GM12878 (cell line): ENCODE results near the gene CHMP1A. TPM values are rescaled to one million over a fixed set of nuclear protein-coding genes. Genes with fewer than 3 reads are reported as not detected.
A peak's percentile ranks its signal among the peaks of the same experiment; 100 is the strongest.

Experiments
- ATAC-seq: fragments of 200-7000 bp; cut with Tn5 transposase; 3 replicates; pipeline ENCODE4 v1.9.1; 2020; ENCODE audit warnings: mild to moderate bottlenecking, moderate library complexity
- Bru-seq: library from RNA; stranded (reverse); fragments of 400-500 nt; gene quantifications from one replicate; lab custom pipeline; 2021; lab: Mats Ljungman, UMichigan
- BruChase-seq, 2 experiments: library from RNA; stranded (reverse); fragments of 400-500 nt; gene quantifications; one replicate each; lab custom pipeline; 2021; lab: Mats Ljungman, UMichigan
- BruUV-seq: library from RNA; stranded (reverse); fragments of 400-500 nt; replicated peaks from 2 replicates; lab custom pipeline; 2021; lab: Mats Ljungman, UMichigan
- CTCF ChIA-PET: fragments of 300-600 bp; sonication (Branson Sonifier 250); formaldehyde crosslinking; extraction: SDS; loops from one replicate; lab custom pipeline; 2021; ENCODE audit warnings: inconsistent platforms; lab: Yijun Ruan, JAX
- POLR2A ChIA-PET: fragments of 350-600 bp; formaldehyde crosslinking; extraction: SDS; loops from one replicate; lab custom pipeline; 2021; ENCODE audit warnings: inconsistent platforms; lab: Charles Lee
- RAD21 ChIA-PET: fragments of 300-600 bp; sonication (Branson Sonifier 250); formaldehyde crosslinking; loops from one replicate; lab custom pipeline; 2023; ENCODE audit warnings: antibody characterized with exemption; ENCODE audit not compliant: unreplicated experiment; lab: Charles Lee
- SMC1A ChIA-PET: fragments of 300-600 bp; sonication (Branson Sonifier 250); formaldehyde crosslinking; loops from one replicate; lab custom pipeline; 2023; ENCODE audit not compliant: unreplicated experiment, uncharacterized antibody; lab: Charles Lee
- DNase-seq: peaks from one replicate; pipeline ENCODE4 v3.0.0-alpha.2; 2011; ENCODE audit warnings: low read depth, low spot score
- FAIRE-seq: peaks from 3 replicates; lab custom pipeline; 2011; peaks lifted over from hg19 to GRCh38; lab: Jason Lieb, UNC
- H2AFZ ChIP-seq: 2 replicates; pipeline ENCODE4 v1.6.0; 2011; ENCODE audit warnings: low read depth, low read length, control low read depth; ENCODE audit not compliant: control insufficient read depth
- H3K27ac ChIP-seq: 2 replicates; pipeline ENCODE4 v1.5.1; 2011; ENCODE audit warnings: control low read depth; ENCODE audit not compliant: control insufficient read depth, insufficient read depth
- H3K27me3 ChIP-seq, 2 experiments: replicated peaks in 1 of 2; 2 replicates each; pipeline versions ENCODE4 v1.6.0 to v1.6.1; 2011; ENCODE audit warnings: low read length in 1 of 2; ENCODE audit not compliant: control insufficient read depth in 2 of 2, insufficient read depth in 2 of 2
- H3K36me3 ChIP-seq, 2 experiments: 2 replicates each; pipeline ENCODE4 v1.5.1; 2011; ENCODE audit warnings: low read length in 1 of 2; ENCODE audit not compliant: control insufficient read depth in 2 of 2, insufficient read depth in 2 of 2
- H3K4me1 ChIP-seq: 2 replicates; pipeline ENCODE4 v1.6.1; 2011; ENCODE audit warnings: mild to moderate bottlenecking, low read length, moderate library complexity, mixed read lengths; ENCODE audit not compliant: control insufficient read depth, insufficient read depth
- H3K4me2 ChIP-seq: 2 replicates; pipeline ENCODE4 v1.6.0; 2011; ENCODE audit warnings: control low read depth; ENCODE audit not compliant: control insufficient read depth, insufficient read depth
- H3K4me3 ChIP-seq: fragments of 200-600 bp; sonication (generic); 2 replicates; pipeline ENCODE4 v1.5.1; 2016
- H3K79me2 ChIP-seq: 2 replicates; pipeline ENCODE4 v1.6.0; 2011; ENCODE audit warnings: low read length; ENCODE audit not compliant: control insufficient read depth, insufficient read depth
- H3K9ac ChIP-seq: 2 replicates; pipeline ENCODE4 v1.8.0; 2011; ENCODE audit warnings: low read length, control low read depth, mixed read lengths; ENCODE audit not compliant: control insufficient read depth, insufficient read depth
- H3K9me3 ChIP-seq: replicated peaks from 3 replicates; pipeline ENCODE4 v1.5.1; 2011; ENCODE audit warnings: mild to moderate bottlenecking, low read length; ENCODE audit not compliant: control insufficient read depth, insufficient read depth
- H4K20me1 ChIP-seq: 2 replicates; pipeline ENCODE4 v1.6.0; 2011; ENCODE audit not compliant: control insufficient read depth, insufficient read depth
- E2F4 ChIP-seq: IDR thresholded peaks from 2 replicates; pipeline ENCODE4 v1.6.1; 2012; ENCODE audit warnings: low read depth, low read length, improper control_type of control experiment
- ELK1 ChIP-seq: IDR thresholded peaks from 2 replicates; pipeline ENCODE4 v1.6.1; 2012; ENCODE audit warnings: low read depth, low read length, improper control_type of control experiment
- ESRRA ChIP-seq: IDR thresholded peaks from 2 replicates; pipeline ENCODE4 v1.6.1; 2012; ENCODE audit warnings: mild to moderate bottlenecking, low read length, improper control_type of control experiment
- GATAD2B ChIP-seq: fragments of 450-650 bp; conservative IDR thresholded peaks from 2 replicates; pipeline ENCODE4 v1.6.1; 2017; ENCODE audit warnings: low read depth, mild to moderate bottlenecking, moderate library complexity
- MYC ChIP-seq: IDR thresholded peaks from 2 replicates; pipeline ENCODE4 v1.6.1; 2011; ENCODE audit warnings: mild to moderate bottlenecking, low read length, moderate library complexity, inconsistent platforms; ENCODE audit not compliant: insufficient read depth, insufficient replicate concordance, insufficient read length, severe bottlenecking
- NBN ChIP-seq: fragments of 450-650 bp; IDR thresholded peaks from 2 replicates; pipeline ENCODE4 v1.6.1; 2016
- POLR2AphosphoS2 ChIP-seq: IDR thresholded peaks from 2 replicates; pipeline ENCODE4 v1.6.1; 2011; ENCODE audit warnings: low read depth, mild to moderate bottlenecking, low read length, improper control_type of control experiment, moderate library complexity
- RBBP5 ChIP-seq: fragments of 200-600 bp; sonication (generic); conservative IDR thresholded peaks from 2 replicates; pipeline ENCODE4 v1.6.1; 2016
- RCOR1 ChIP-seq: conservative IDR thresholded peaks from 2 replicates; pipeline ENCODE4 v1.6.1; 2012; ENCODE audit warnings: low read depth, low read length, improper control_type of control experiment
- SIX5 ChIP-seq: IDR thresholded peaks from 2 replicates; pipeline ENCODE4 v1.6.1; 2011; ENCODE audit warnings: mild to moderate bottlenecking, low read depth, low read length, moderate library complexity; ENCODE audit not compliant: severe bottlenecking
- STAT1 ChIP-seq: fragments of 450-650 bp; conservative IDR thresholded peaks from 2 replicates; pipeline ENCODE4 v1.6.1; 2014; ENCODE audit warnings: antibody characterized with exemption, mild to moderate bottlenecking
- TAF1 ChIP-seq: IDR thresholded peaks from 2 replicates; pipeline ENCODE4 v1.6.1; 2011; ENCODE audit warnings: mild to moderate bottlenecking, low read depth, low read length, borderline replicate concordance
- USF1 ChIP-seq: IDR thresholded peaks from 2 replicates; pipeline ENCODE4 v1.6.1; 2011; ENCODE audit warnings: borderline replicate concordance, low read depth, mild to moderate bottlenecking, moderate library complexity, mixed read lengths, low read length; ENCODE audit not compliant: insufficient read depth; ENCODE audit errors: extremely low read length
- WGBS: methylation state at CpG from one replicate; pipeline ENCODE4 v1.1.6; 2016; ENCODE audit warnings: low lambda C conversion rate; ENCODE audit not compliant: insufficient replicate concordance, insufficient coverage; ENCODE audit errors: missing lambda C conversion rate; 5-methylcytosine and 5-hydroxymethylcytosine counted together
- in situ Hi-C: fragments of 300-500 bp; cut with MboI; formaldehyde crosslinking; loops from 9 replicates; pipeline ENCODE4 v1.14.3; 2018; ENCODE audit warnings: mixed read lengths
- intact Hi-C: fragments of 100-400 bp; cut with micrococcal nuclease; formaldehyde crosslinking; loops from one replicate; pipeline ENCODE4 v1.14.2; 2022; ENCODE audit not compliant: unreplicated experiment
- long read RNA-seq, 2 experiments: library from polyadenylated mRNA; unstranded; transcript quantifications; one replicate each; pipeline ENCODE4 v2.0.0, GENCODE V29; 2019 to 2020
- polyA minus RNA-seq, 3 experiments: library from RNA; depleted of rRNA, polyadenylated mRNA; stranded (reverse); fragments of >200 nt; gene quantifications; 2 replicates each; pipeline ENCODE4 v1.2.3, GENCODE V29; 2011
- polyA plus RNA-seq, 11 experiments: library from polyadenylated mRNA; depleted of rRNA in 4 of 11; unstranded in 6 of 11; stranded (reverse) in 5 of 11; fragments of >200 nt; fragmentation: Nextera tagmentation in 4 of 11; fragmentation: Illumina TruSeq in 1 of 11; extraction: Ambion mirVana in 4 of 11; extraction: Trizol in 1 of 11; gene quantifications; 1 replicate in 1 of 11; 2 replicates in 10 of 11; pipeline versions ENCODE4 v1.2.1 to v1.2.3, GENCODE V29; 2011 to 2016; ENCODE audit warnings: inconsistent platforms in 2 of 11, missing spikeins in 2 of 11, low read depth in 1 of 11
- total RNA-seq, 4 experiments: library from RNA; depleted of rRNA in 3 of 4; stranded (reverse); fragments of >200 nt in 3 of 4; fragmentation: Illumina TruSeq in 1 of 4; extraction: Trizol in 1 of 4; gene quantifications; 2 replicates each; pipeline versions ENCODE4 v1.2.1 to v1.2.3, GENCODE V29; 2013 to 2021

CHMP1A gene
- total RNA-seq (2013; cell fraction: nucleolus; rRNA removed) = 31.4 and 32.8 TPM in 2 replicates
- 59.0 and 67.8 TPM in 2 replicates for total RNA-seq (2014; rRNA removed)
- 36.3 and 41.5 TPM in 2 replicates for total RNA-seq (2014; rRNA removed; fragmentation: Illumina TruSeq; extraction: Trizol)
- 81.4 and 85.3 TPM in 2 replicates for total RNA-seq (2021)
- 26.0 TPM for polyA plus RNA-seq (2011; ENCODE audit: low read depth)
- 20.7 and 41.0 TPM in 2 replicates for polyA plus RNA-seq (2011; rRNA removed)
- 64.0 and 95.0 TPM in 2 replicates for polyA plus RNA-seq (2011; cell fraction: cytosol; rRNA removed)
- polyA plus RNA-seq (2011; cell fraction: nucleus; rRNA removed) = 140 and 176 TPM in 2 replicates
- 48.6 and 57.5 TPM in 2 replicates for polyA plus RNA-seq (2012)
- 12.3 and 36.2 TPM in 2 replicates for polyA plus RNA-seq (2014; fragmentation: Illumina TruSeq; extraction: Trizol)
- polyA plus RNA-seq (2014; fragmentation: Nextera tagmentation; extraction: Ambion mirVana) = 1 to 10 TPM; 1.0 to 3.8 TPM
- 82.8 and 97.4 TPM in 2 replicates for polyA plus RNA-seq (2014; rRNA removed)
- 10 to 100 TPM; 81.2 to 86.7 TPM for polyA plus RNA-seq (2016; fragmentation: Nextera tagmentation; extraction: Ambion mirVana)
- 35.8 and 61.5 TPM in 2 replicates for polyA minus RNA-seq (2011; rRNA and poly(A)+ RNA removed)
- 25.9 and 29.3 TPM in 2 replicates for polyA minus RNA-seq (2011; cell fraction: cytosol; rRNA and poly(A)+ RNA removed)
- 16.7 and 27.9 TPM in 2 replicates for polyA minus RNA-seq (2011; cell fraction: nucleus; rRNA and poly(A)+ RNA removed)
- Bru-seq, nascent RNA = percentile 70 among the genes with signal in this experiment
- percentile 87 among the genes with signal in this experiment for BruChase-seq, experiment 1, labeled RNA remaining after a 6-hour chase
- percentile 85 among the genes with signal in this experiment for BruChase-seq, experiment 2, labeled RNA remaining after a 2-hour chase
- long read RNA-seq, experiment 1, transcript CHMP1A-202 (6 exons, 2,295 nt) = major isoform, 6 of 83 reads
- long read RNA-seq, experiment 1, partial matches to known transcripts = 2 of 83 reads
- long read RNA-seq, experiment 1, other reads (novel, unspliced or antisense) = 75 of 83 reads
- long read RNA-seq, experiment 2, transcript CHMP1A-202 (6 exons, 2,295 nt) = major isoform, 5 of 12 reads
- long read RNA-seq, experiment 2, partial matches to known transcripts = 0 of 12 reads
- long read RNA-seq, experiment 2, other reads (novel, unspliced or antisense) = 7 of 12 reads

- in situ Hi-C loops (no loop called here), intact Hi-C loops (no loop called here)
- FAIRE-seq (peak; percentile 97), DNase-seq (peak; percentile 45), ATAC-seq (peak; percentile 97)
- Histone ChIP-seq H3K9me3 (no peaks in the 10 kb centered on the region), H3K9ac (peak within 1 kb of the TSS; percentile 96), H3K4me2 (peak within 1 kb of the TSS; percentile 96), H4K20me1 (no peaks in the 10 kb centered on the region), H3K79me2 (peaks cover 45% of the 10 kb centered on the region), H3K27ac (peak within 1 kb of the TSS; percentile 88), H3K27me3 (no peaks in the 10 kb centered on the region), H3K4me3 (peak within 1 kb of the TSS; percentile 97), H2AFZ (peak within 1 kb of the TSS; percentile 97), H3K36me3 (peaks cover 1 to 2% of the 10 kb centered on the region in 2 experiments; a peak in 3 of 4 replicates), H3K4me1 (peaks cover 14% of the 10 kb centered on the region)
- WGBS = 1% methylated on average over 60 of the region's 99 CpGs
- ChIA-PET CTCF (interaction anchor here (1.1 to 2.9 kb wide), 3 partner anchors 40 to 43 kb away, joined by 3 to 11 read pairs (median 9); no protein-coding TSS in a partner anchor), SMC1A (interaction anchor here (2.4 kb wide), 1 partner anchor 29 kb away, joined by 6 read pairs; the partner anchor contains the start of gene CDK10), POLR2A (interaction anchor here (0.6 to 1.6 kb wide), 5 partner anchors 29 to 1087 kb away, joined by 3 to 7 read pairs (median 5); partner anchors contain the start of genes CDK10 and ZC3H18), RAD21 (interaction anchor here (0.6 to 1.1 kb wide), 3 partner anchors 42 to 411 kb away, joined by 3 to 5 read pairs (median 4); no protein-coding TSS in a partner anchor)
- BruUV-seq = no TSS peak
- peak; percentile 97 for TF ChIP-seq GATAD2B
- no peak for TF ChIP-seq MYC
- TF ChIP-seq ELK1 = peak; percentile 96
- peak; percentile 72; the same call in 1 of the 2 replicates for TF ChIP-seq POLR2AphosphoS2
- no peak for TF ChIP-seq NBN
- no peak for TF ChIP-seq STAT1
- TF ChIP-seq USF1 = no peak
- 0 out of 2 replicates have a peak, but pooled peaks have one; percentile 9 for TF ChIP-seq ESRRA
- TF ChIP-seq RBBP5 = no peak
- TF ChIP-seq RCOR1 = 0 out of 2 replicates have a peak, but pooled peaks have one; percentile 13
- peak; percentile 83; the same call in 1 of the 2 replicates for TF ChIP-seq TAF1
- no peak for TF ChIP-seq E2F4
- peak; percentile 31 for TF ChIP-seq SIX5
These were observed at the start of gene CHMP1A, which contains the start of gene SPATA33 for GRCh38 chr16:89657442-89658220. Gene CHMP1A (minus strand): TSS chr16:89657708. CDS start chr16:89657588, 120 bp downstream. Gene SPATA33 (plus strand): TSS chr16:89657836. CDS start chr16:89657912, 76 bp downstream.
